HFF-Myc (cell line): ENCODE data around the gene RNF115.

ENCODE experiments used
- DNase-seq: peaks from one replicate; pipeline ENCODE4 v3.0.0-alpha.2; 2011; ENCODE audit warnings: low read depth; ENCODE audit errors: extremely low read depth
- H3K4me3 ChIP-seq: replicated peaks from 2 replicates; pipeline ENCODE4 v1.5.1; 2011; ENCODE audit warnings: low read depth, mild to moderate bottlenecking, control low read depth, low read length
- CTCF ChIP-seq: IDR thresholded peaks from 2 replicates; pipeline ENCODE4 v1.5.1; 2012; ENCODE audit warnings: mild to moderate bottlenecking, low read depth, low read length, control low read depth; ENCODE audit errors: missing control alignments

Gene RNF115

GRCh38 chr1:145690587-145691558 lies 133.0 kb downstream of the RNF115 start:
- H3K4me3 ChIP-seq, result no peak overlapping the region

GRCh38 chr1:145689922-145690321 lies 134.0 kb downstream of the RNF115 start:
- DNase-seq, result no peak
- TF ChIP-seq CTCF, result no peak
- H3K4me3 ChIP-seq, result no peak overlapping the region

More at GRCh38 chr1:145690587-145691558, 133.0 kb downstream of the RNF115 start:
- no peak for TF ChIP-seq CTCF
- no peak for DNase-seq

GRCh38 chr1:145688924-145689323 lies 135.0 kb downstream of the RNF115 start:
- H3K4me3 ChIP-seq, result no peak overlapping the region
- DNase-seq, result no peak
- no peak for TF ChIP-seq CTCF
